Esophagus (tissue), 2 donors: ENCODE measurements around the gene MILR1. TPM values are rescaled to one million over a fixed set of nuclear protein-coding genes. Genes with fewer than 3 reads are reported as not detected.
"Not testable (repeated sequence)": the region's sequence is repeated elsewhere in the genome, so short reads cannot be mapped to it uniquely, and the experiment has no call there.

Source experiments
- H3K27ac ChIP-seq, 2 donors: one replicate each; pipeline ENCODE4 v1.5.1; 2013; ENCODE audit warnings: low read depth in 2 of 2, mild to moderate bottlenecking in 2 of 2, inconsistent platforms in 1 of 2, low read length in 1 of 2, moderate library complexity in 1 of 2
- H3K27me3 ChIP-seq, 2 donors: one replicate each; pipeline ENCODE4 v1.6.1; 2013; ENCODE audit warnings: low read length in 2 of 2, control low read depth in 1 of 2, mild to moderate bottlenecking in 1 of 2; ENCODE audit not compliant: insufficient read depth in 2 of 2, control insufficient read depth in 1 of 2
- H3K36me3 ChIP-seq, 2 donors: one replicate each; pipeline ENCODE4 v1.6.1; 2013; ENCODE audit warnings: low read length in 1 of 2; ENCODE audit not compliant: control insufficient read depth in 2 of 2, insufficient read depth in 2 of 2
- H3K4me1 ChIP-seq, 2 donors: one replicate each; pipeline ENCODE4 v1.6.1; 2013; ENCODE audit warnings: low read length in 1 of 2; ENCODE audit not compliant: control insufficient read depth in 2 of 2, insufficient read depth in 2 of 2
- H3K4me3 ChIP-seq, 2 donors: one replicate each; pipeline ENCODE4 v1.5.1; 2013; ENCODE audit warnings: low read length in 2 of 2, mild to moderate bottlenecking in 2 of 2, low read depth in 1 of 2, moderate library complexity in 1 of 2
- H3K9me3 ChIP-seq, 2 donors: one replicate each; pipeline ENCODE4 v1.6.1; 2013; ENCODE audit warnings: mild to moderate bottlenecking in 2 of 2, low read depth in 1 of 2, low read length in 1 of 2, moderate library complexity in 1 of 2; ENCODE audit not compliant: control insufficient read depth in 2 of 2, insufficient read depth in 1 of 2
- WGBS, 2 donors: extraction: QIAGEN DNeasy Blood & Tissue Kit; methylation state at CpG; one replicate each; pipeline ENCODE4 v1.1.7; 2013; 5-methylcytosine and 5-hydroxymethylcytosine counted together
- polyA plus RNA-seq, 2 donors: library from polyadenylated mRNA; stranded (reverse); fragments of 200-250 nt; gene quantifications; one replicate each; pipeline ENCODE4 v1.2.3, GENCODE V29; 2013
- donor health status: healthy with polysubstance abuse.
- donor health status: Bipolar disorder and iron deficiency.

The MILR1 gene
- polyA plus RNA-seq, 2 donors: 0.51 to 0.79 TPM

GRCh38 chr17:64491034-64491860 is 42.3 kb downstream of the MILR1 start:
- no peak overlapping the region for H3K27ac ChIP-seq
- H3K27me3 ChIP-seq: no peaks in the 10 kb centered on the region
- no peaks in the 10 kb centered on the region for H3K4me1 ChIP-seq
- H3K4me3 ChIP-seq: no peak overlapping the region
- 93 to 94% methylated on average over 13 of the region's 13 CpGs for WGBS, 2 donors
- no peaks in the 10 kb centered on the region for H3K36me3 ChIP-seq
- H3K9me3 ChIP-seq: no peaks in the 10 kb centered on the region

- no peaks in the 10 kb centered on the region for H3K27me3 ChIP-seq
- H3K27ac ChIP-seq: no peak overlapping the region
- H3K9me3 ChIP-seq: no peaks in the 10 kb centered on the region
- WGBS, 2 donors: 63 to 76% methylated on average over 3 of the region's 3 CpGs
- no peaks in the 10 kb centered on the region for H3K36me3 ChIP-seq
- H3K4me3 ChIP-seq: no peak overlapping the region
- H3K4me1 ChIP-seq: no peaks in the 10 kb centered on the region
Observed at GRCh38 chr17:64491994-64492393, 43.1 kb downstream of the MILR1 start.

GRCh38 chr17:64492481-64493109 is 43.7 kb downstream of the MILR1 start:
- Histone ChIP-seq H3K9me3 (no peaks in the 10 kb centered on the region), H3K36me3 (no peaks in the 10 kb centered on the region), H3K27me3 (no peaks in the 10 kb centered on the region), H3K4me3 (no peak overlapping the region), H3K27ac (no peak overlapping the region), H3K4me1 (peaks cover 0 to 2% of the 10 kb centered on the region in 2 donors)
- WGBS, 2 donors: 74% methylated on average over 6 of the region's 6 CpGs

GRCh38 chr17:64494121-64494520 is 45.2 kb downstream of the MILR1 start:
- H3K4me1 ChIP-seq: peaks cover 0 to 2% of the 10 kb centered on the region in 2 donors
- 84 to 85% methylated on average over 2 of the region's 2 CpGs for whole genome bisulfite sequencing, 2 donors
- no peaks in the 10 kb centered on the region for H3K9me3 ChIP-seq
- H3K27me3 ChIP-seq: no peaks in the 10 kb centered on the region
- no peak overlapping the region for H3K4me3 ChIP-seq
- peaks cover 0 to 3% of the 10 kb centered on the region in 2 donors for H3K36me3 ChIP-seq
- H3K27ac ChIP-seq: no peak overlapping the region

- H3K27me3 ChIP-seq, H3K4me3 ChIP-seq, H3K36me3 ChIP-seq, H3K27ac ChIP-seq, H3K9me3 ChIP-seq, H3K4me1 ChIP-seq: not testable (repeated sequence)
- 89 to 90% methylated on average over 5 of the region's 5 CpGs for WGBS, 2 donors
Observed at GRCh38 chr17:64495300-64495699, 46.4 kb downstream of the MILR1 start.

GRCh38 chr17:64496348-64496785 is 47.5 kb downstream of the MILR1 start:
- peaks cover 0 to 2% of the 10 kb centered on the region in 2 donors for H3K4me1 ChIP-seq
- peak overlapping the region; percentile 66 to 86 for H3K4me3 ChIP-seq
- WGBS, 2 donors: 1% methylated on average over 20 of the region's 20 CpGs
- no peaks in the 10 kb centered on the region for H3K9me3 ChIP-seq
- peaks cover 9 to 10% of the 10 kb centered on the region in 2 donors for H3K36me3 ChIP-seq
- H3K27ac ChIP-seq: peak overlapping the region; percentile 91
- H3K27me3 ChIP-seq: no peaks in the 10 kb centered on the region

GRCh38 chr17:64496786-64497564 is 48.1 kb downstream of the MILR1 start, which contains the start of gene POLG2:
TSS of gene POLG2 (minus strand) at chr17:64497054. CDS start at chr17:64496968, 86 bp downstream.
- H3K4me1 ChIP-seq: peaks cover 0 to 2% of the 10 kb centered on the region in 2 donors

GRCh38 chr17:64497565-64498035 is 48.7 kb downstream of the MILR1 start:
- 35 to 44% methylated on average over 4 of the region's 4 CpGs for WGBS, 2 donors
- H3K27me3 ChIP-seq: no peaks in the 10 kb centered on the region
- peak overlapping the region; percentile 66 to 86 for H3K4me3 ChIP-seq
- peaks cover 14 to 19% of the 10 kb centered on the region in 2 donors for H3K36me3 ChIP-seq
- peaks cover 0 to 2% of the 10 kb centered on the region in 2 donors for H3K4me1 ChIP-seq
- peak overlapping the region; percentile 91 for H3K27ac ChIP-seq
- H3K9me3 ChIP-seq: no peaks in the 10 kb centered on the region

More at GRCh38 chr17:64496786-64497564, 48.1 kb downstream of the MILR1 start, which contains the start of gene POLG2:
- H3K27me3 ChIP-seq: no peaks in the 10 kb centered on the region
- H3K4me3 ChIP-seq: peak within 1 kb of the TSS; percentile 66 to 86
- peaks cover 14% of the 10 kb centered on the region in 2 donors for H3K36me3 ChIP-seq
- H3K9me3 ChIP-seq: no peaks in the 10 kb centered on the region
- 1% methylated on average over 49 to 50 of the region's 50 CpGs for WGBS, 2 donors
- H3K27ac ChIP-seq: peak within 1 kb of the TSS; percentile 91
